ENCODE results near the gene CLPTM1L.
"Not testable (repeated sequence)": the region's sequence is repeated elsewhere in the genome, so short reads cannot be mapped to it uniquely, and the experiment has no call there.

CLPTM1L gene

DNA sequence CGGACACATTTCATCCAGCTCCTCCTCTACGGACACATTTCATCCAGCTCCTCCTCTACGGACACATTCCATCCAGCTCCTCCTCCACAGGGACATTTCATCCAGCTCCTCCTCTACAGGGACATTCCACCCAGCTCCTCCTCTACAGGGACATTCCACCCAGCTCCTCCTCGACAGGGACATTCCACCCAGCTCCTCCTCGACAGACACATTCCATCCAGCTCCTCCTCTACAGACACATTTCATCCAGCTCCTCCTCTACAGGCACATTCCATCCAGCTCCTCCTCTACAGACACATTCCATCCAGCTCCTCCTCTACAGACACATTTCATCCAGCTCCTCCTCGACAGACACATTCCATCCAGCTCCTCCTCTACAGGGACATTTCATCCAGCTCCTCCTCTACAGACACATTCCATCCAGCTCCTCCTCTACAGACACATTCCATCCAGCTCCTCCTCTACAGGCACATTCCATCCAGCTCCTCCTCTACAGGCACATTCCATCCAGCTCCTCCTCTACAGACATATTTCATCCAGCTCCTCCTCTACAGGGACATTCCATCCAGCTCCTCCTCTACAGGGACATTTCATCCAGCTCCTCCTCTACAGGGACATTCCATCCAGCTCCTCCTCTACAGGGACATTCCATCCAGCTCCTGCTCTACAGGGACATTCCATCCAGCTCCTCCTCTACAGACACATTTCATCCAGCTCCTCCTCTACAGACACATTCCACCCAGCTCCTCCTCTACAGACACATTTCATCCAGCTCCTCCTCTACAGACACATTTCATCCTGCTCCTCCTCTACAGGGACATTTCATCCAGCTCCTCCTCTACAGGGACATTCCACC is 17.8 kb downstream of the CLPTM1L start:
- not testable (repeated sequence) for DNase-seq (ENCODE audit: low spot score)

DNA sequence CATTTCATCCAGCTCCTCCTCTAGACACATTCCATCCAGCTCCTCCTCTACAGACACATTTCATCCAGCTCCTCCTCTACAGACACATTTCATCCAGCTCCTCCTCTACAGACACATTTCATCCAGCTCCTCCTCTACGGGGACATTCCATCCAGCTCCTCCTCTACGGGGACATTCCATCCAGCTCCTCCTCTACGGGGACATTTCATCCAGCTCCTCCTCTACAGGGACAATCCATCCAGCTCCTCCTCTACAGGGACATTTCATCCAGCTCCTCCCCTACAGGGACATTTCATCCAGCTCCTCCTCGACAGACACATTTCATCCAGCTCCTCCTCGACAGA is 18.4 kb downstream of the CLPTM1L start:
- DNase-seq (ENCODE audit: low spot score), result not testable (repeated sequence)

GRCh38 chr5:1325870-1326531 is 18.9 kb downstream of the CLPTM1L start:
- no peak for DNase-seq (ENCODE audit: low spot score)

DNA sequence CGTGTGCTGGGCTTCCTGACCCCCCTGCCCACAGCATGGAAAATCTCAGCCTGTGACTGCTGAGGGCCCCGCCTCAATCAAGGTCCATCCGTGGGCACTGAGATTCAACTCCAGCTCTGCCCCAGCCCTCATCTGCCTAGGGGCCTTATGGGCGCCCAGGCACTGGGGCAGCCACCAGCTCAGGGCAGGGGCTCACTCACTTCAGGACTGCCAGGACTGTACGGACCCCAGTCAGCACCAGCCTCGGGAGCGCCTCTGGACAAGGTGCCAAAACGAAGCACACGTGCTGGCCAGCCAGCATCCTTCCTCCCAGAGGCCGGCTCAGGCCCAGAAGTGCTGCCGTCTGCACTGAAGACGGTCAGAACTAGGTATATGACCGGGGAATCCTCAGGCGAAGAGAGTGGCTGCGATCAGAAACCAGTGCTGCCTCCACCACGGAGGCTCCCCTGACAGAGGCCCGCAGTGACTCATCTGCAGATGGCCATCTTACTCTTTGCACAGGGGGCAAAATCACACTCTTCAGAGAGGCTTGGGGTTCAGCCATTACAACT is 19.6 kb downstream of the CLPTM1L start:
- DNase-seq (ENCODE audit: low spot score), result no peak

DNA sequence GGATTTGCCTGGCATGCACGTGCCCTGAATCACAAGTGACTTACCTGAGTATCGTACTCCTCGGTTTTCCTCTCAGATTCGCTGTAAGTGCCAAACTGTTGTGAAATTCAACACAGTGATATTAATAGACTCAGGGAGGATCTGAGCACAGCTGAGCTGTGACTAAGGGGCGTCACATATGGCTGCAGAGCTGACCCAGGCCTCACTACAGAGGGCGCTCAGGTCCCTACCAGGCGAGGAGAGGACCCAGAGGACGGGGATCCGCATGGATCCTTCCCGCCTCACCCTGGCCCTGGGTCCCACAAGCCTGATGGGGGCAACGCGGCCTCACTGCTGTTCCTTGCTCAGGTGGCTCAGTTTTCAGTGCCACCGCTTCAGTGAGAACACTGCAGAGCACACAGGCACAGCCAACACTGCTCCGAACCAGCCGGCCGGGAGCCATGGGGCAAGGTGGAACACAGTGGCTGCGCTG is 20.1 kb downstream of the CLPTM1L start:
- DNase-seq (ENCODE audit: low spot score), result no peak

DNA sequence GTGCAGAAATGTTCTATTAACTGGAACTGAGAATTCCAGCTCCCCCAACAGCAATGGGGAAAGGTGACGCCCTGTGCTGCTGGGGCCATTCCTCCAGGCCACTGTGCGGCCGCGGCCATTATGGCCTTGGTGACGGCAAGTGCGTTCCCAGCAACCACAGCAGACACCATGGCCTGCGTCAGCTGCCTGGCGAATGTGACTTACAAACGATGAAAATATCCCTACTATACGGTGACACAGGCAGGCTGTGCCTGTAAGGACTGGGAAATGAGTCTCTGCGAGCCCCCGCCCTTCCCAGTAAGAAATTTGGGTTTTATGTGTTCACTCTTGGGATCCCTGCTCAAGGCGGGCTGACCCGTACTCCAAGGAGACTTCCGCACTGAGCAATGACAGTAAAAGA is 20.6 kb downstream of the CLPTM1L start:
- no peak for DNase-seq (ENCODE audit: low spot score)

GRCh38 chr5:1323803-1324173 is 21.1 kb downstream of the CLPTM1L start:
- no peak for DNase-seq (ENCODE audit: low spot score)

- DNase-seq (ENCODE audit: low spot score), result no peak
Observed at GRCh38 chr5:1322955-1323802, 21.7 kb downstream of the CLPTM1L start.

DNA sequence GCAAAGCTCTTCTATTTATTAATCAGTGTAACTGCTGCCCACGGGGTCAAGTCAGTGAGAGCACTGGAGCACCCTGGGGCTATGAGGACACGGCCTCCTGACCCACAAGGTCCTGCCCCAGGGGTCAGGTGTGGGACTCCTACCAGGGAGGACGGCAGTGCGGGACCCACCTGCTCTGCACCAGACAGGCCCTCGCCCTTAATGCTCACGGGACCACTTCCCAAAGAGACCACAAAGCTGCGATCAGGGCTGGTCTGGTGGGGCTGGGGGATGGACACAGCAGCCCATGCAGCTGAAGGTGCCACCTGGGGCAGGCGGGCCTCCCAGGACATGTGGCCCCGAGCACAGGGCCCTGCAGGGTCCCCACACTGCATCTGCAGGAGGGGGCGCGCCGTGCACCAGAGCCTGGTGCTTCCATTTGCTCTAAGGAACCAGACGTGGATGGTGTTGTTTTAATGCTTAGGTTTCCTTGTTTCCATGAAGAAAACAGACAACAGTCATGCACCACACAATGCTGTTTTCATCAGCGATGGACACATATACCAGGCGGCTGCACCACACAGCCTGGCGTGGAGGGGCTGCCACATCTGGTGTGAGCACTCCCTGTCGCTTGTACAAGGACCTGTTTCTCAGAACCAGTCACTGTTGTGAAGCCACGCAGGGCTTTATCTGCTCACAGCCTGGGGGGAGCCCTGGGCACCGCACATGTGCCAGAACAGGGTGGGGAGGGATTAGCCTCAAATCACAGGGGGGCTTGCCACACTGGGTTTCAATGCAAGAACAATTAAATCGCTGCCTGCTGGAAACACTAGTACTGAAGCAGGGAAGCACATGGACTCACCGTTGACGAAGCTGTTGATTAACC is 22.6 kb downstream of the CLPTM1L start:
- DNase-seq (ENCODE audit: low spot score), result no peak

DNA sequence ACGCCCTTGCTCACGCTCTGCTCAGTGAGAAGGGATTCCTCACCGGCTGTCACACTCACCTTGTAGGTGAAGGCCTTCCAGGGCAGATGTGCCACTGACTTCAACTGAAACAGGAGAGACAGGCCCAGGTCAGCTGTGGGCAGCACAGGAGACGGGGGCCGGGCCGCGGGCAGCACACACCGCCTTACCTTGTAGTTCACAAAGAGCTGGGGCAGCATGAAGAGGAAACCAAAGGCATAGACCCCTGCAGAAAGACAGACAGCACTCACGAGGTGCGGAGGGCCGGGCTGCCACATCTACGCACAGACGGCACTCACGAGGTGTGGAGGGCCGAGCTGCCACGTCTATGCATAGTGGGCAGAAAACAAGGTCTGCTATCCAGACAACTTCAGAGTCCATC is 23.3 kb downstream of the CLPTM1L start:
- no peak for DNase-seq (ENCODE audit: low spot score)

DNA sequence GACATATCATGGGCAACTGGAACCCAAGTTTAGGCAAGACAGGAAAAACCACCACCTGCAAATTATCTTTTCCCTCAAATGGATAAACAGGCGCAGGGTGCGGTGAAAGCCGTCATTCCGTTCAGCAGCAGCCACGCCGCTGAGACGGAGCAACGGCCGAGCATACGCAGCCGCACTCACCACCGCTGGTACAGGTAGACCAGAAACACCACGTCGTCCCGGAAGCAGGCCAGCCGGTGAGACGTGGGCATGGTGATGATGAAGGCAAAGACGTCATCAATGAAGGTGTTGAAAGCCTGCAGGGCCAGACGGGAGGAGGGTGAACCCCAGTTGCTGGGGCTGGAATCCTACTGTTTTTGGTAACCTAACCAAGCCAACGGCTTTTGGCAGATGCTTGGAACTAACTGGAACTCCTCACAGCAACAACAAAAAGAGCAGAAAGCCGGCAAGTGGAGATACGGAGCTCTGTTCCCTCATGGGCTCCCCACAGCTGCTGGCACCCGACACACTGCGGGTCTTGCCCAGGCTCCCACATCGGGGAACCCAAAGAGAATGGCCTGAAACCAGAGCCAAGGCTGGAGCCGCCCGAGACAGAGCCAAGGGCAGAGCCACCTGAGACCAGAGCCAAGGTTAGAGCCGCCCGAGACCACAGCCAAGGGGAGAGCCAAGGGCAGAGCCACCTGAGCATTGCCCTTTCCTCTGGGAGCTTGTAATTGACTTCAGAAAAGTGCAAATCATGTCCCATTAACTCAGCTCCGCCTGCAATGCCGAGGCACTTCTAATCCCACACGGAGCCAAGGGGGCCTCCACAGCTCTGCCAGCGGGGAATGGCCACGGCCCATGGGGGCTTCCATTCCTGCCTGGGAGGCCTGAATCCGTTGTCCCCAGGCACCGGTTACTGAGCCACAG is 24.2 kb downstream of the CLPTM1L start:
- DNase-seq (ENCODE audit: low spot score), result no peak

DNA sequence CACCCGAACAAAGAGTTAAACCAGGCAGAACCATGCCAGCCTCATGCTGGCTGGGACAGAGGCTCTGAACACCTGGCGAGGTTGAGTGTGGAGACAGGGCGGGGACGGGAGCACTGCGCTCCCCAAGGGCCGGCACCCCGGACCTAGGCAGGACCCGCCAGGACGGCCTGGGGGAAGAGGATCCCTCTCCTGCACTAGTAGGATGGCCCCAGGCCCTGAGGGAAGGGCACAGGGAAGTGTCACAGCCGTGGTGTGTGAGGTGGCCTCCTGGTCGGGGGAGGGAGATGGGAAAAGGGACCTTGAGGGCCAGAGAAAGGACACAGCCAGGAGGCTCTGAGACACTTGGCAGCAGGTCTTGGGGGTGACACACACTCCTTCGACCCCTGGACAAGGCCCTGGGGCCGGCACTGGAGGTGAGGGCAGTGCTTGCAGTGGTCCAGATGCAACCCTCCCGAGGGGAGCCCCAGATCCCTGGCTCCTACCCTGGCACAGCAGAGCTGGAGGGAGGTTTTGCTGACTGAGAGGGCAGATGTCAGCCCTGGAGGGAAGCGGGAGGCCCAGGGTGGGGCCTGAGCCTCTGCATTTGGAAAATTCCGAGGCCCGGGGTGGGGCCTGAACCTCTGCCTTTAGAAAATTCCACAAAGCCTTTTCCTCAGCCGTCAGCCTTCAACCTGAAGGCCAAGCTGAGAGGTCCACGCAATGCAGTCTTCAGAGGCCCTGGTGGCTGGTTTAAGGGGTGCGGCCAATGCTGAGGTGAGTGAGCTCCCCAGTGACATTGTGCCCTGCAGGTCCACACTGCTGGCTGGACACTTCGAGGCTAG is 25.3 kb downstream of the CLPTM1L start:
- DNase-seq (ENCODE audit: low spot score), result no peak

DNA sequence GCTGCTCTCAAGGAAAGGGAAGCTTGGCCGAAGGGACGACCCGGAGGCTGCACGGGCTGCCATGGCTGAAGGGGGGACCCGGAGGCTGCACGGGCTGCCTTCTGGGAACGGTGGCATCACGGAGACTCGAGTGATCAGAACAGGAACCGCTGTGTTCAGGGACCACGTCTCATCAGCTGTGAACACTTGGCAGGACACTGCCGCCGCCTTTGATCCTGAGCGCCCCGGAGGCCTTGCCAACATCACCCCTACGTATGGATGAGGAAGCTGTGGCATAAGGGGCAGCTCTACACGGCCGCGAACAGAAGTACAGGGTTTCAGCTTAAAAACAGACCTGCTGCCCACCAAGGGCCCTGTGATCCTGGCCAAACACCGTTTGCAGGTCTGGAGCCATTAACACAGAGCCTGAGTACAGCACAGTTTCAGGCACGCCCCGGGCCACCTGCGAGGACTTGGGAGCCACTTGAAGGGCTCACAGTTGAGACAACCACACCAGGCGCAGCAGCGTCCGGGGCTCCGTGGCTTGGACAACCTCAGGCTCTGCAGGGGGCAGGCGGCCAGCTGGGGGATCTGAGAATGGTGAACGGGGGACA is 26.1 kb downstream of the CLPTM1L start:
- DNase-seq (ENCODE audit: low spot score), result no peak

DNA sequence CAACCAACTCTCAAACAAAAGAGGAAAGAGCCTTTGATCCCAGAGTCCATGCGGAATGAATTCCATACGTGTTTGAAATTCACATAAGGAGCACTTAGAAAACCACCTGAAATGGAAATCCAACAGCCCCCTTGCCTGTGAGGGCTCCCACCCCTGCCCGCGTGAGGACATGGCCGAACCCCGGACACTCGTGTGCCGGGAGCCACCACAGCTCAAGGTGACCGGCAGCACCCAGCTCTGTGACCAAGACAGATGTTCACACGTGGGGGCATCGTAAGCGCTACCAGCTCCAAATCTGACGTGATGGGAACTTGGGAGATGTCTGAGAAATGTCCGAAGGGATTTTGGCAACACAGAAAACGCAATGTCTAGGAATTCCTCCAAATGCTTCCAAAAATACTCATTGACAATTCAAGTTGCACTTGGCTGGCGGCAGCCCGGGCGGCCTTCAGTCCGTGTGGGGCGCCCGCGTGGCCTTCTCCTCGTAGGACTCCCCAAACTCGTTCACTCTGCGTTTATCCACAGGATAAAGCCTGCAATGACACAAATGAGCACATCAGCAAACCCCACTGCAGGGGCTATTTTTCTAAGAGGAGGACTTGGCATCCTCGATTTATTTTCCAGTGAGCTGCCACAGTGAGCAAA is 26.9 kb downstream of the CLPTM1L start:
- DNase-seq (ENCODE audit: low spot score), result no peak

- no peak for DNase-seq (ENCODE audit: low spot score)
Observed at GRCh38 chr5:1316588-1317340, 28.1 kb downstream of the CLPTM1L start.

DNA sequence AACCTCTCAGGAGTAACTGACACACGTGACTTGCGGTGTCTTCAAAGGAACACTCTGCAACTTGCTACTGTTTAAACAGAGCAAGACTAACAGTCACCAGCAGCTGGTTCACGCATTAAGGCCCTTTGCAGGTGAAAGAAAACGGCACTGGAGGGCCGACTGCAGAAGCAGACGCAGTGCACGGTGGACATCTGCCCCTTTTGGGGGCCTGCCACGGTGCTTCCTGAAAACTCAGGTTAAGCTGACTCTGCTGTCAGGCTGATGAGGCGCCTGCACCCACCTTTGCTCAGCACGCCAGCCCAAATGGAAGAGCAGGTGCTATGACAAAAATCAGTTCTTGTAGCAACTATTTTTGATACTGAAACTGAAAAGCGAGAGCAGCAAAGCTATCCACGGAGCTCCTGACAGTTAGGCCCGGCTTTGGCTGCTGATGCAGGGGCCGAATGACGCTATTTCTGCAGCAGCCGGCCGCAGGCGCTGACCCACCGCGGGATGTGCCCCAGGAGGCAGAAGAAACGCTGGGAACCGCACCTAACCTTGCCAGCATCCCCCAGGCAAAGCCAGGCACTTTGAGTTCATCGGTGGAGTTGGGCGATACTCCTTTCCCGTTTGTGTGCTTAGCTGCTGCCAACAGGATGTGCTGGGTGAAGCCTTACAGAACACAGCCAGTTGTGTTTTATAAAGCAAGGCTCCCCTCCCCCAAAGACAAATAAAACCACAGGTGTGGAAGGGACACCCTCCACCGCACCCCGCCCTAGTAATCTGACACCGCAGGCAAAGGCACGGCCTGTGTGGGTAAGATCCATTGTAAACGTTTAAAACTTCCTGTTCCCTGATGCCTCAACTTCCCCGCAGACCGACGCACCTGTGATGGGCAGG is 29.0 kb downstream of the CLPTM1L start:
- DNase-seq (ENCODE audit: low spot score), result peak; percentile 57
